RWPE1 (cell line): ENCODE results near the gene NUP62.

Experiments used
- CTCF ChIA-PET: fragments of 350-600 bp; sonication (Branson Sonifier 250); formaldehyde crosslinking; extraction: SDS; loops from one replicate; lab custom pipeline; 2021; lab: Yijun Ruan, JAX
- POLR2A ChIA-PET: fragments of 400-600 bp; formaldehyde crosslinking; extraction: SDS; loops from one replicate; lab custom pipeline; 2020; ENCODE audit warnings: antibody characterized with exemption; ENCODE audit not compliant: low non-redundant PET; lab: Yijun Ruan, JAX
- DNase-seq: peaks from one replicate; pipeline ENCODE4 v3.0.0; 2012; ENCODE audit warnings: low spot score
- H3K27ac ChIP-seq: fragments of 450-650 bp; 2 replicates; pipeline ENCODE4 v1.5.1; 2017
- CTCF ChIP-seq: fragments of 450-650 bp; conservative IDR thresholded peaks from 2 replicates; pipeline ENCODE4 v1.5.1; 2017; ENCODE audit warnings: low read depth, mild to moderate bottlenecking

The NUP62 gene

GRCh38 chr19:49857061-49857837 is 72.1 kb downstream of the NUP62 start:
- ChIA-PET POLR2A (interaction anchor here (0.6 kb wide), 1 partner anchor 843 kb away, joined by 4 read pairs; no protein-coding TSS in a partner anchor), CTCF (no interaction called here)
- no peak for DNase-seq
- no peak for TF ChIP-seq CTCF
- peak overlapping the region; percentile 71 for H3K27ac ChIP-seq
